CD1c-positive myeloid dendritic cell (primary cell): Measurements from ENCODE around the gene DENND6B.
A peak's percentile ranks its signal among the peaks of the same experiment; 100 is the strongest.
"Not testable (repeated sequence)": the region's sequence is repeated elsewhere in the genome, so short reads cannot be mapped to it uniquely, and the experiment has no call there.

Experiments used
- DNase-seq: peaks from one replicate; pipeline ENCODE4 v3.0.0-alpha.2; 2016; ENCODE audit errors: extremely low spot score

The DENND6B gene

DNA sequence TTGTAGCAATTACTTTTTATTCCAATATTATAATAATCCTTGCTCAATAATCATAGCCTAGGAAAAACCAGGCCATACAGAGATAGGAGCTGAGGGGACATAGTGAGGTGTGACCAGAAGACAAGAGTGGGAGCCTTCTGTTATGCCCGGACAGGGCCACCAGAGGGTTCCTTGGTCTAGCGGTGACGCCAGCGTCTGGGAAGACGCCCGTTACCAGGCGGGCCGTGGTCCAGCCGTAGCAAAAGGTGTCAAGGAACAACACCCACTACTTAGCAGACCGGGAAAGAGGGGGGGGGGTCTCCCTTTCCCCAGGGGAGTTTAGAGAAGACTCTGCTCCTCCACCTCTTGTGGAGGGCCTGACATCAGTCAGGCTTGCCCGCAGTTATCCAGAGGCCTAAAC is 53.5 kb downstream of the DENND6B start:
- not testable (repeated sequence) for DNase-seq

DNA sequence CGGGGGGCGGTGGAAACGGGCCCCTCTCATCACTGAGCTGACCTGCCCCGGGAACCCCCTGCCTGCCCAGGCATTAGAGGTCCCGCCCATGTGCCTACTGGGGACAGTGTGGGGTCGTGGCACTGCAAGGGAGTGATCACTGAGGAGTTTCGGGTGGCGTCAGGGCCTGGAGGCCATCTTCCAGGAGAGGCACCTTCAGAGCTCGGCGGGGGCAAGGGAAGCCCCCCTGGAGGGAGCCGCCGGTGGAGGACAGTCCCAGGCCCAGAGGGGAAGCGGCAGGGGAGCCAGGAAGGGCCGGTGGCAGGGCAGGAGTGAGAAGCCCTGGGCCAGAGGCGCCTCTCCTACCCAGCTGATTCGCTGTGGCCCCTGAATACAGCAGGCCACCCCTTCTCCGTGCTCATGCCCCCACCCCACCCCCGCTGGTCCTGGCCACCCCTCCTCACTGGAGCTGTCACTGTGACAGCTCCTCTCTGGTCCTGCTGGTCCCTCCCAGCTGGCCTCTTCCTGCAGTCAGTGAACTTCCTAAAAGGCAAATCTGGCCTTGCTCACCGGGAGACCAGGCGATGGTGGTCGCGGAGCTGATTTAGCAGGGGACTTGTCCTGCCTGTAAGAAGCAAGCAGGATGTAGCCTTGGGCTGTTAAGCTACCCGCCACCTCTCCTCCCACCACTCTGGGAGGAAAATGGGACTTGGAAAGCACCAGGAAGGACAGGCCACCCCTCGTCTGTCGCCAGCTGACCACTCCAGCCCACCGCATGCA is 54.6 kb downstream of the DENND6B start:
- no peak for DNase-seq

DNA sequence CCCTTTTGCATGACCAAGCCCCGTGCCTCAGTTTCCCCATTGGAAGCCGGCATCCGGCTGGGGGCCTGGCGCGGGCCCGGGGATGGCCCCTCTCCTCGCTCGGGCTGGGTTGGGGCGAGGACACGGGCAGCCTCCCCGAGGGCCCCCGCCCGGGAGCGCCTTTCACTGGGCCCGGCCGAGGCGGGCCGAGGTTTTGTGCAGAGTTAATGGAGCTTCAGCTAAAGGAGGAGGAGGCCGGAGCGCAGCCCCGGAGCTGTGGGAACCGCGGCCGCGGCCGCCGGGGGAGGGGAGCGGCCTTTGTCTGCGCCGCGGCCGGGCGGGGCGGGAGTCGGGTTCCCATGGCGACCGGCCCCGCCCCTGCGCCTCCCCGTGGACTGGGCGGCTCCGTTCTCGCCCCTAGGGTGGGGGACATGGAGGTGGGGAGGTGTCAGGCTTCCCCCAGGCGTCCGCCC is 55.3 kb downstream of the DENND6B start:
- peak; percentile 59 for DNase-seq

DNA sequence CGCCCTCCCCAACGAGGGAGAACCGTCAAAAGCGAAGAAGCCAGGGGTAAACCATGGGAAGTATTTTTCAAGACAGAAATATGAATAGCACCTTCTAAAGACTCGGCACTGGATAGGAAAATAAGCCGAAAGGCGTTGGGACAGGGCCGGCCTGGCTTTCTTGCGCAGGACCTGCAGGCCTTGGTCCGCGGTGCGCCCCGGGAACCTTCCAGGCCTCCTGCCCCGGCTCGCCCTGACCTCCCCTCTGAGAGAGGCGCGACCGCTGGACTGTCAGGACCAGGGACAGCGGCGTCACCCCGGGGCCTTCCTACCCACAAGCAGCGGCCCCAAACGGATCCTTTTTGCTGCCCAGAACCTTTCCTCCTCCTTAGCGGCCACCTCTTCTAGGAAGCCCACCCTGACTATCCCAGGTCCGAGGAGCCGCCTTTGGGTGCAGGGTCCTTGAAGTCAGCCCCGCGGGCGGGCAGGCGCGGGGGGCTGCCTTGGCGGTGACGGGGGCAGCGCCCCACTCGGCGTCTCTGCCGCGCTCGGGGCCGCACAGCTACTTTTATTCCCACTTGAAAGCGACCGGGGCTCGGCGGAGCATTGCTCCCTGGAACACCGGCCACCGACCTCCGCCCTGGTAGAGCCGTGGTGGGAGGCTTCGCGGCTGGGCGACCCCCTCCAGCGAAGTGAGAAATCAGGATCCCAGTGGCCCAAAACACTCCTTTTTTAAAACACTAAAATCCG is 56.0 kb downstream of the DENND6B start:
- DNase-seq = peak; percentile 62

DNA sequence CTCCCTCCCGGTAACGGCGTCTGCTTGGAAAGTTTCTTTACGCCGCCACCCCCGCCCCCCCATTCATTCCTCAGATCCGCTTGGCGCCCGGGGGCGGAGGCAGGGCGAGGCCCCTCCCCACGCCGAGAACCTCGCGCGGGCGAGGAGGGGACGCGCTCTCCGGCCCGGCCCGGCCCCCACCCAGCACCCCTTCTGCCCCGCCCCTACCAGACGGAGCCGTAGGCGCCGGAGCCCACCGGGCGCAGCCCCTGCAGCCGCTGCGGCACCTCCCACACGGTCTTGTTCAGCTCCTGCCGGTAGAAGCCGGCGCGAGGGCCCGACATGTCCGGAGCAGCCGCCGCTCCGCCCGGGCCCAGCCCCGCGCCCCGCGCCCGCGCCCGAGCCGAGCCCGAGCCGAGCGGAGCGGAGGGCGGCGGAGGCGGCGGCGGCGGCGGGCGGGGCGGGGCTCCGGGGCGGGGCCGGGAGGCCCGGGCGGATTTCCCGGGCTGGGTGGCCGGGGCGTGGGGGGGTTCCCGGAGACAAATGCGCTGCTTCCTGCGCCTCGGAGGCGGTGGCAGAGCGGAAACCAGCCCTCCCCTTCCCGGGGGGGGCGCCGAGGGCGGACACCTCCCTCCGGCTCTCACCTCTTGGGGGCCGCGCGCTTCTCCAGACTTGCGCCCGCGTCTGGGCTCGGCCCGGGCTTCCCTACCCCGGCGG is 56.7 kb downstream of the DENND6B start, which contains the start of gene MAPK11:
Gene MAPK11, minus strand, starts transcription at position 411 of the 696 bp plus-strand sequence. Its CDS starts 88 bp downstream, at position 323.
- peak; percentile 59 for DNase-seq

DNA sequence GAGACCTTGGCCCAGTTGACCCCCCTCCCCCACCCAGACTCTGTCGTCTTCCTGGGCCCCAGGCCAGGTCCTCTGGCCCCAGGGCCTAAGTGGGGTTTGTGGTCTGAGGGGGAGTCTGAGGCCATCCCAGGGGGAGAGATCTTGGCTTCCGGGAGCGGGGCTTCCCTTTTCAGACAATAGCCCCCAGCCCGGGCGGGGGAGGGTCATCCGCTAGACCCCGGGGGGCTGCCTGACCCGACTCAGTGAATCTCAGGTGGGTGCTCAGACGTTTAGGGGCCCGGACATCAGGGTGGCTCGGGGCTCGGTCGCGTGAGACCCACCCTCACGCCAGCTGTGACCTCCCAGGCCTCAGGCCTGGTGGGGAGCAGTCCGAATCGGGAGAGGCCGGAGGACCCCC is 57.2 kb downstream of the DENND6B start:
- DNase-seq = no peak

DNA sequence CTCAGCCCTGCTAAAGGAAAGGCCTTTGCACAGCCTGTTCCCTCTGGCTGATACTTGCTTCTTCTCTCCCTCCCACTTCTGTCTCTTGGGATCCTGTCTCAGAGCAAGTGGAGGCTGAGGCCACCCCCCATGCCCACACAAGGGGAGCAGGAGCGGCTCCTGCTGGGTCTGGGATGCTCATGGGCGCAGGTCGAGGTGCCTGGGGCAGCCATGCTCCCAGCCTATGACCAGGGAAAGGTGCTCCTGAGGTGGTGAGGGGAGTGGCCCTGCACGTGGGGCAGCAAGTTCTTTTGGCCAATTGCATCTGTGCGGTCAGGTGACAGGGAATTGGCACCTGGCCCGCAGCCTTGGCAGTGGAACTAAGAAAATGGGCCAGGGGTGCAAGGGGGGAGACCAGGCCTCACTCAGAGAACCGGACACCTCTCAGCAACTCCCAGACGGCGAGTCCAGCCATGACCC is 58.1 kb downstream of the DENND6B start:
- DNase-seq = no peak

DNA sequence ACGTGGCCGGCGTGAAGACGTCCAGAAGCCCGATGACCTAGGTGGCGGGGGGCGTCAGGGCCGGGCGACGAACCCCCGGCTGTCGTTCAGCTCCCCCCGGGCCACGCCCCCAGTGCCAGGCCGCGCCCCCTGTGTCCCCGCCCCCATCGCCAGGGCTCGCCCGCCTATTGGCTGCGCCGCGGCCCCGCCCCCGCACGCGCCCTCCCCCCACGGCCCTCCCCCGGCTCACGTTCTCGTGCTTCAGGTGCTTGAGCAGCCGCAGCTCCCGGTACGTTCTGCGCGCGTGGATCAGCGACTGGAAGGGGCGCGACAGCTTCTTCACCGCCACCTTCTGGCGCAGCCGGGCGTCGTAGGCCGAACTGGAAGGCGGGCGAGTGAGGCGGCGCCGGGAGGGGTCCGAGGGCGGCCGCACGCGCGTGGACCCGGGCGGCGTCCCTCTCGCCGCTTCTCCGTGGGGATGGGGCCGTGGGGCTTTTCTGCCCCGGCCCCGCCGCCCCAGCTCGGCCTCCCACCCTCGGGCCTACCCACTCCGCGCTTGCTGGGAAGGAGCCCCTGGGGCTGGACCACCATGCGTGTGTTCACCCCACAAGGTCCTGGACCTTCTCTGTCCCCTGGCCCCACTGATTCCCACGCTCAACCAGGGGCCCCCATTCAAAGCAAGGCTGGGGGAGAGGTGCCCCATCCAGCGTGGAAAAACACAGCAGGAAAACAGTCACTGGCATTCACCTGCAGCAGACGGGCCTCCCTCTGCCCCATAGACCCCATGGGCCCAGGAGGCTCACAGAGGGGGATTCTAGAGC is 59.0 kb downstream of the DENND6B start:
- DNase-seq = peak; percentile 59

DNA sequence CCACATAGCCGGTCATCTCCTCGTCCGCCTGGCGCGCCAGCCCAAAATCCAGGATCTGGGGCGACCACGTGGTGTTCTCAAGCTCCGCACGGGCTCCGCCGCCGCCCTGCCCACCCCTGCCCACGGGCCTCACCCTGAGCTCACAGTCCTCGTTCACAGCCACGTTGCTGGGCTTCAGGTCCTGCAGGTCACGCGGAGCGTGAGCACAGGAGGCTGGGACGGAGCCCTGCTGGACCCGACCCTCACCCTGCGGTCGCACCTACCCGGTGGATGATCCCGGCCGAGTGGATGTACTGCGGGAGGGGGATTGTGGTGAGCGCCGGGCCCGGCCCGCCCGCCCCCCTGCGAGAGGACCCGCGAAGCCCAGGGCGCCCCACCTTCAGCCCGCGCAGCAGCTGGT is 59.8 kb downstream of the DENND6B start:
- no peak for DNase-seq

DNA sequence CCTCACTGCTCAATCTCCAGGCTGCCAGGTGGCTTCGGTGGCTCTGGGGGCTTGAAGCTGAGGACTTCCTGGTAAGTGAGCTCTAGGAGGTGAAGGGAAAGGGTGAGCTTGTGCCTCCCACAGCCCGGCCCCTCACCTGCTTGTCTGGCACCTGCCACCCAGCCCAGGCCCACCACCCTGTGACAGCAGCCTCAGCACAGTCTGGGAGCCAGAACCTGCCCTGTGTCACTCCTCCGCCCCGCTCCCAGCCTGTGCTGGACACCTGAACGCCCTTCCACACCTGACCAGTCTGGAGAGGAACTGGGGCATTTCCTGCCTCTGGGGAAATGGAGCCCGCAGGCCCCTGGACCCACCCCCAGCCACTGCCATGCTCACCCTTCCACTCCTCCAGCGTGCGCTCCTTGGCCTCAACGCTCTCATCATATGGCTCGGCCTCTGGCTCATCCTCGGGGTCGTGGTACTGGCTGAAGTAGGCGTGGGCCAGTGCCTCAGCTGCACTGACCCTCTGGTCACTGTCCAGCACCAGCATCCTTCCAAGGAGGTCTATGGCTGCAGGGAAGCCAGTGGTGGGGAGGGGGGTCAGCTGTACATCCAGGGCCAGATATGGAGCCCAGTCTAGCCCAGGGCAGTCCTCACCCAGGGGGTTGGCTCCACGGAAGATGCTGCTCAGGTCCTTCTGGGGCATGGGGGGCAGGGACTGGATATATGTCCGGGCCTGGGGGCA is 61.7 kb downstream of the DENND6B start:
- no peak for DNase-seq

DNA sequence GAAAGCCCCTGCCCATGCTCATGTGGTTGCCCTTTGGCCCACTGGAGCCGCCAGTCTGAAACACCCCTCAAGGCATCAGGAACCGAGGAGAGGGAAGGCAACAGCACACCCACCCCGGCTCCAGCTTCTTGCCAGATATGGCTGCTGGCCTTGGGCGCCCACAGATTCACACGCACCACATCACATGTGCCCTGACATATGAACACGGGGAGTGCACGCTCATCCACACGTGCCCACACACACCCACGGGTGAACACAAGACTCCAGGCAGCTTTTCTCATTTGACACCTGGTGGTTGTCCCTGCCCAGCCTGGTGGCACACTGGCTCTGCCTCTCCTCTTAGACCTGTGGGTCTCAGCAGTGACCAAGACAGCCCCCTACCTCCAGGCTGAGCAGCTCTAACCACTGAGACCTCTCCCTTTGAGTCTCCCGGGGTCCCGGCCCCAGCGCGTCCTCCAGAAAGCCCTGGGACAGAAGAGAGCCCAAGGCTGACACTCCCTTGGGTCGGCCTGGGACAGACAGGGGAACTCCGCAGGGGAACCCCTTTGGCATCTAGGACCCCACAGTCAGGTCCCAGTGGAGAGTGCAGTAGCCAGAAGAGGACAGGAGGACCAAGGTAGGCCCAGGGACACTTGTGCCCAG is 62.6 kb downstream of the DENND6B start:
- DNase-seq = no peak

DNA sequence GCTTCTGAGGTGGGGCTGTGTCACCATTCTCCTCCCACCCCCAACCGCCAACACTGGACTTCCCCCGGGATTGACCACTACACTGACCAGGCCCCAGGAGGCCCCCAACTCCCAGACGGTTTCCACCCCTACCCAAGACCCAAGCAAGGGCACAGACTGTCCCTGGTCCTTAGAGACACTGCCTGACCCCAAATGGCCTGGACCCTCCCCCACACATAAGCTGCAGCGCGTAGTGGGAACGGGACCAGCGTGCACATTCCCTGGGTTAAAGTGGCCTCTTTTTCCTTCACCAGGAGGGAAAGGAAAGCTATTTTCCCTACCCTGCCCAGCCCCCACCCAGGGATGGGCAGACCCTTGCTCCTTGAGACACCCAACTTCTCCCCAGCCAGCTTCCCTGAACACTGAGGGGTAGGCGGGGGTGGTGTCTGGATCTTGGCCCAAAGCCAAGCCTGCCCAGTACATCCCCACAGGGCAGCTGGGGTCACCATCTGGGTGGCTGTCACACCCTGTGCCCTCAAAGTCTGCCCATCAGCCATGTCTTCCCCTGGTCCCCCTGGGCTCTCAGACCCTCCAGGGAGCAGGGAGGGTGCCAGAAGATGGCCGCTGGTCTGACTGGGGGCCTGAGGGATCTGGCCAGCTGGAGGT is 63.7 kb downstream of the DENND6B start:
- no peak for DNase-seq

DNA sequence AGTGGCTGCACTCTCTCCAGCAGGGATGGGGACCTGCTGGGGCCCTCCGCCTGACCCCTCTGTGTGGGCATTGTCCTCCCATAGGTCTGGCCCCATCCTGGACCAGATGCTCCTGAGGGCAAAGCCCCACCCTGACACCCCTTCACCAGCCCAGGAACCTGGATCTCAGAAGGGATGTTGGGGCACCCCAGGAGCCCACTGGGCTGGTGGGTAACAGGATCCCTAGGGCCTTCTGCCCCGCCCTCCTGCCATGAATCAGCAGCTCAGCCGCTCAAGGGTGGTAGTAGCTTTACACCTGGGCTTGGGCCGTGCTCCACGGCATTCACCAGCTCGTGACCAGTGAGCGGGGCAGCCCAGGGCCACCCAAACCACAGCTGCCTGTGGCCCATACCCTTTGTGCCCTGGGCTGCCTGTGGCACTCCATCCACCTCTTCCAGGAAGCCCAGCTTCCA is 64.3 kb downstream of the DENND6B start:
- no peak for DNase-seq

DNA sequence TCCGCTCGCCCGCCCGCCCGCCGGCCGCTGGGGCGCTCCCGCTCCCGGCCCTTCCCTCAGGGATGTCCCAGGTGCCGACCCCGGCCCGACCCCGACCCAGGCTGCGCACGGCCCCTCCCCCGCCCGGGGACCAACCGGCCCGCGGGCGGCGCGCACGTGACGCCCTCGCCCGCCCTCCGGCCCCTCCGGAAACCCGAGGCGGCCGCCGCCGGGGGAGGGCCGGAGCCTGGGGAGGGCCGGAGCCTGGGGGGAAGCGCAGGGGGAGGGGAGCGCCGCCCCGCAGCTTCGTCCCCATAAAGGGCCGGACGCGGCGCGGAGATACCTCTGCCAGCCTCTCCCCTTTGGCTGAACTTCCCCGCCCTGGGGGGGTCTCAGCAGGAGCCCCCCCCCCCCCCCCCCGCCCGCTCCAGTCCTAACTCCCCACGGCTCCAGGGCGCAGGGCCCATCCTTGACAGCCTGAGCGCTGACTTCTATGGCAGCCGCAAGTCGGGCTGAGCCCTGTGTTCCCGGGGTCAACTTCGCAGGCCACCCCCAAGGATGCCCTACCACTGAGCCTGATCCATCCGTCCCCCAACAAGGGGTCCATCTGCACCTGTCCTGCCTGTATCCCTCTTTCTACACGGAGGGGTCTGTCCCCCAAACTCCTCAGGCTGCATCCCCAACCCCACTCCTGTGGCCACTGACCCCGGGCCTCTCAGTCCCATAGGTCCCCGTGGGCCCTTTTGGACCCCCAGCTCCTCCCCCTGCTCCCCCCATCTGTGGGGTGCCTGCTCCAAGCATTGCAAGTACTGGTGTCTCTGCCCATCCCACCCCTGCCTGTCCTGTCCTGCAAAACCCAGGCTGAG is 65.0 kb downstream of the DENND6B start, which contains the start of gene MAPK12:
Gene MAPK12, minus strand, starts transcription at position 69 of the 845 bp plus-strand sequence. CDS start 174 bp downstream, outside the sequence.
- no peak for DNase-seq

DNA sequence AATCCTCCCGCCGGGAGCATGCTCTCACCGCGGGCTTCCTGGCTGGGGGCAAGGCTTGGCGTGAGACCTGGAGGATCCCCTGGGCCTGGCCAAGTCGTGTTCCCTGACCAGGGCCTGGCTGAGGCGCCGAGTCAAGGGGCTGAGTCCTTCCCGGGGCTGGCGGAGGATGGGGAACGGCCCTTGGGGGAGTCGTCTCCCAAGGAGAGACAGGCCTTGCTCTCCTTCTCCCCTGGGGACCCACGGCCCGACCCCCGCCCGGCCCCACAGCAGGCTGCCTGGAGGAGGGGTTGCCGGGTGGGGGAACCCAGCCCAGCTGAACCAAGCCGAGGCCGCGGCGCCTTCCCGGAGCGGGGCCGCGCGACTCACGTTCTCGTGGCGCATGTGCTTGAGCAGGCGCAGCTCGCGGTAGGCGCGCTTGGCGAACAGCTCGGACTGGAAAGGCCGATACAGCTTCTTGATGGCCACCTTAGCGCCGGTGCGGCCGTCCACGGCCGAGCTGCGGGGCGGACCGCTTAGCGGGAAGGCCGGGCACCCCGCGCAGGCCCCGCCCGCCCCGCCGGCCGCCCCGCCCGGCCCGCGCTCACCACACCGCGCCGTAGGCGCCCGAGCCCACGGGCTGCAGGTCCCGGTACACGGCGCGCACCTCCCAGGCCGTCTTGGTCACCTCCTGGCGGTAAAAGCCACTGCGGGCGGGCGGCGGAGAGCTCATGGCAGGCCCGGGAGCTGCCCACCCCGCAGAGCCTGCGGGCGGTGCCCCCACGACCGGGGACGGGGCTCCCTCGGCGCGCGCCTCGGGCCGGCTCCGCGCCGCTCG is 65.8 kb downstream of the DENND6B start:
- peak; percentile 44 for DNase-seq

DNA sequence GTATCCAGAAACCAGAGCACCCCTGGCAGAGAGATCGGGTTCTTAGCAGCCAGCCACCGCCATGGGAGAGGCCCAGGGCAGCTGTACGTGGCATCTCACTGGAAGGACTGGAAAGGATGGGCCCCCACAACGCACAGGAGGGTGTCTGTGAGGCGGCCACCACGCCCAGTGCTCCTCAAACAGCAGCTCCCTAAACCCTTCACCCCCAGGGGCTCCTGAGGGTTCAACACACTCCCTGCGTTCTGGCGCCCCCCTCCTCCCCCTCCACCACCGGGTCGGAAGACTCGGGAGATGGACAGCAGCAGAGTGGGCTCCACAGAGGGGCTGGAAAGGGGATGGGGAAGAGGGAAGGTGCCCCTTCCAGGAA is 66.4 kb downstream of the DENND6B start:
- no peak for DNase-seq

DNA sequence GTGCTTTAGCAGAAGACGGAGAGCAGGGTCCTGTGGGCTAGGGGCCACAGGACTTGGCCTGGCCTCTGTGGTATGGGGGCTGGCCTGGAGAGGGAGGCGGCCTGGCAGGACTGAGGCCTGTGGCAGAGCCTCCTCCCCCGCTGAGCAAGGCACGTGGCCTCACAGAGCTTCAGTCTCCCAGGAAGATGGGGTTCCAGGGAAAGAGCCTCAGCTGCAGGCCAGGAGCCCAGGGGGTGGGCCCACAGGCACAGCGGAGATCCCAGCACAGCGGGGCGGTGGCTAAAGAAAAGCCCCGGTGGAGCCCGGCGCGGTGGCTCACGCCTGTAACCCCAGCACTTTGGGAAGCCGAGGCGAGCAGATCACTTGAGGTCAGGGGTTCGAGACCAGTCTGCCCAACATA is 67.5 kb downstream of the DENND6B start:
- no peak for DNase-seq
